ENCODE measurements around the gene CERT1.
A peak's percentile ranks its signal among the peaks of the same experiment; 100 is the strongest.
"Not testable (repeated sequence)": the region's sequence is repeated elsewhere in the genome, so short reads cannot be mapped to it uniquely, and the experiment has no call there.

Gene CERT1

GRCh38 chr5:75511435-75512382 lies at the start of gene CERT1, which contains the start of gene POLK:
CERT1 (minus strand) TSS chr5:75511629; CDS start chr5:75511207, 422 bp downstream.
POLK (plus strand) TSS chr5:75511891.
- peak; percentile 99 for DNase-seq

- not testable (repeated sequence) for DNase-seq
Observed at GRCh38 chr5:75560655-75561054, 49.2 kb upstream of the CERT1 start.

- DNase-seq = no peak
Observed at GRCh38 chr5:75558981-75559632, 47.7 kb upstream of the CERT1 start.

- DNase-seq = no peak
Observed at GRCh38 chr5:75558221-75558620, 46.8 kb upstream of the CERT1 start.

GRCh38 chr5:75553358-75553757 lies 41.9 kb upstream of the CERT1 start:
- no peak for DNase-seq

- DNase-seq = no peak
Observed at GRCh38 chr5:75552764-75553163, 41.3 kb upstream of the CERT1 start.

- no peak for DNase-seq
Observed at GRCh38 chr5:75551471-75551870, 40.0 kb upstream of the CERT1 start.

- DNase-seq = no peak
Observed at GRCh38 chr5:75550597-75550996, 39.2 kb upstream of the CERT1 start.

- no peak for DNase-seq
Observed at GRCh38 chr5:75547812-75548211, 36.4 kb upstream of the CERT1 start.

GRCh38 chr5:75546830-75547229 lies 35.4 kb upstream of the CERT1 start:
- no peak for DNase-seq

GRCh38 chr5:75545131-75545530 lies 33.7 kb upstream of the CERT1 start:
- no peak for DNase-seq

GRCh38 chr5:75538211-75538610 lies 26.8 kb upstream of the CERT1 start:
- no peak for DNase-seq

- DNase-seq = peak; percentile 57
Observed at GRCh38 chr5:75536694-75537360, 25.4 kb upstream of the CERT1 start.

- DNase-seq = no peak
Observed at GRCh38 chr5:75536147-75536546, 24.7 kb upstream of the CERT1 start.

GRCh38 chr5:75534734-75535133 lies 23.3 kb upstream of the CERT1 start:
- no peak for DNase-seq

- not testable (repeated sequence) for DNase-seq
Observed at GRCh38 chr5:75533716-75534115, 22.3 kb upstream of the CERT1 start.

GRCh38 chr5:75532190-75532589 lies 20.8 kb upstream of the CERT1 start:
- DNase-seq = no peak

- DNase-seq = no peak
Observed at GRCh38 chr5:75529185-75529584, 17.8 kb upstream of the CERT1 start.

GRCh38 chr5:75526070-75526469 lies 14.6 kb upstream of the CERT1 start:
- no peak for DNase-seq

- no peak for DNase-seq
Observed at GRCh38 chr5:75525344-75525743, 13.9 kb upstream of the CERT1 start.

- DNase-seq = no peak
Observed at GRCh38 chr5:75524591-75524990, 13.2 kb upstream of the CERT1 start.

GRCh38 chr5:75524071-75524470 lies 12.6 kb upstream of the CERT1 start:
- DNase-seq = no peak

GRCh38 chr5:75523275-75523674 lies 11.8 kb upstream of the CERT1 start:
- no peak for DNase-seq

- DNase-seq = no peak
Observed at GRCh38 chr5:75522542-75522941, 11.1 kb upstream of the CERT1 start.
